NOMO-1 (cell line): ENCODE measurements around the gene ROR1.

Experiments used
- DNase-seq, 2 experiments: peaks; one replicate each; lab custom pipeline; 2025; ENCODE audit not compliant: unreplicated experiment in 2 of 2; lab: John Stamatoyannopoulos, UW

The ROR1 gene

GRCh38 chr1:64150729-64151230, 377.0 kb downstream of the ROR1 start:
- DNase-seq: no peak

- DNase-seq: no peak
These were observed 381.5 kb downstream of the ROR1 start for GRCh38 chr1:64155278-64155677.

- no peak for DNase-seq
These were observed 387.6 kb downstream of the ROR1 start for GRCh38 chr1:64161357-64161941.

GRCh38 chr1:64162151-64162550, 388.3 kb downstream of the ROR1 start:
- DNase-seq: no peak

GRCh38 chr1:64162804-64163203, 389.0 kb downstream of the ROR1 start:
- no peak for DNase-seq

GRCh38 chr1:64163431-64163830, 389.6 kb downstream of the ROR1 start:
- DNase-seq: no peak

GRCh38 chr1:64163970-64164369, 390.2 kb downstream of the ROR1 start:
- DNase-seq: no peak

- DNase-seq: no peak
These were observed 392.8 kb downstream of the ROR1 start for GRCh38 chr1:64166629-64167028.

- DNase-seq: no peak
These were observed 393.4 kb downstream of the ROR1 start for GRCh38 chr1:64167176-64167575.

GRCh38 chr1:64171246-64171645, 397.4 kb downstream of the ROR1 start:
- DNase-seq: peak in 1 of 2 experiments; percentile 34

GRCh38 chr1:64171797-64172281, 398.0 kb downstream of the ROR1 start:
- DNase-seq: peak; percentile 61 to 89

GRCh38 chr1:64172458-64172983, 398.7 kb downstream of the ROR1 start:
- DNase-seq: no peak

GRCh38 chr1:64173336-64173940, 399.6 kb downstream of the ROR1 start:
- DNase-seq: no peak

- no peak for DNase-seq
These were observed 401.8 kb downstream of the ROR1 start for GRCh38 chr1:64175639-64176038.

GRCh38 chr1:64176659-64177058, 402.8 kb downstream of the ROR1 start:
- peak in 1 of 2 experiments; percentile 8 for DNase-seq

GRCh38 chr1:64179588-64179987, 405.8 kb downstream of the ROR1 start:
- no peak for DNase-seq

- DNase-seq: no peak
These were observed 408.4 kb downstream of the ROR1 start for GRCh38 chr1:64182207-64182606.

- DNase-seq: no peak
These were observed 409.7 kb downstream of the ROR1 start for GRCh38 chr1:64183395-64184002.

GRCh38 chr1:64184003-64184440, 410.2 kb downstream of the ROR1 start:
- DNase-seq: no peak

- no peak for DNase-seq
These were observed 412.5 kb downstream of the ROR1 start for GRCh38 chr1:64186138-64186897.

- no peak for DNase-seq
These were observed 413.1 kb downstream of the ROR1 start for GRCh38 chr1:64186898-64187280.
